Stimulated activated memory B cell treated with anti-CD40 and anti-IgM and Interleukin-4, amounts not matched to agents 10 μg/mL and 1 μg/mL and 100 μg/mL, for 72 hours (primary cell): ENCODE measurements around the gene MAPK8IP1.

ENCODE experiments used
- ATAC-seq: fragments of 150-1000 bp; cut with Tn5 transposase; 2 replicates; pipeline ENCODE4 v1.10.0; 2021
- H3K27ac Mint-ChIP-seq: one replicate; pipeline ENCODE4 v1.8.0; 2022; ENCODE audit warnings: mild to moderate bottlenecking, mixed read lengths
- H3K27me3 Mint-ChIP-seq: one replicate; pipeline ENCODE4 v1.8.0; 2022; ENCODE audit warnings: mixed read lengths
- H3K36me3 Mint-ChIP-seq: one replicate; pipeline ENCODE4 v1.8.0; 2022; ENCODE audit warnings: mixed read lengths
- H3K4me1 Mint-ChIP-seq: one replicate; pipeline ENCODE4 v1.8.0; 2022; ENCODE audit warnings: mixed read lengths
- H3K4me3 Mint-ChIP-seq: one replicate; pipeline ENCODE4 v1.8.0; 2022; ENCODE audit warnings: mild to moderate bottlenecking, moderate library complexity, mixed read lengths
- H3K9me3 Mint-ChIP-seq: one replicate; pipeline ENCODE4 v1.8.0; 2022; ENCODE audit warnings: mixed read lengths

MAPK8IP1 gene

DNA sequence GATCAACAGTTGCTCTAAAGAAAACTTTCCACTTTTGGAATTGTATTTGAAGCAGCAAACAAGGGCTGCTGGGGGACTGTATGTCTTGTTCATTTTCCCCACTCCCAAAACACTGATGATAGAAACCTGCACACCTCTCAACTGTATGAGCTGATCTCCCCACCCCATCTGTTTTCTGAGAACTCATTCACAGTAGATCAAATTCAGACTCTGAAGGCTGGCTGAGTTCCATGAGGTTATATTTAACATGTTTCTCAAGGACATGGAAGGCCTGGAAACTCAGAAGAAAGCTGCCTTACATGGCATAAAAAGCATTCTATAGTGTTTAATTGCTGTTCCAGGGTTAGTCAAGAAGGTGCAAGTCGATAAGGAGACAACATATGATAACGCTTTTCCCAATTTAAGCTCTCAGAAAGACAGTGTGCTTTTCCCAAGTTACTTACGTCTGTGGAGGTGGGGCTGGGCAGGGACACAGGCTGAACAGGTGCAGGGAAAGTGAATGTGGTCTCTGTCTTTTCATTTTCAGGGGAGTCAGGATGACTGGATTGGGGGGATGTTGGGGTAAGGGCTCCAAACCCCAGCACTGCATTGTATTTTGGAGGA lies 60.0 kb downstream of the MAPK8IP1 start:
- Mint-ChIP-seq H3K9me3 (no peaks in the 10 kb centered on the region), H3K4me1 (peaks cover 5% of the 10 kb centered on the region), H3K27me3 (no peaks in the 10 kb centered on the region), H3K36me3 (peaks cover 53% of the 10 kb centered on the region), H3K27ac (no peak overlapping the region), H3K4me3 (no peak overlapping the region)
- no peak for ATAC-seq

DNA sequence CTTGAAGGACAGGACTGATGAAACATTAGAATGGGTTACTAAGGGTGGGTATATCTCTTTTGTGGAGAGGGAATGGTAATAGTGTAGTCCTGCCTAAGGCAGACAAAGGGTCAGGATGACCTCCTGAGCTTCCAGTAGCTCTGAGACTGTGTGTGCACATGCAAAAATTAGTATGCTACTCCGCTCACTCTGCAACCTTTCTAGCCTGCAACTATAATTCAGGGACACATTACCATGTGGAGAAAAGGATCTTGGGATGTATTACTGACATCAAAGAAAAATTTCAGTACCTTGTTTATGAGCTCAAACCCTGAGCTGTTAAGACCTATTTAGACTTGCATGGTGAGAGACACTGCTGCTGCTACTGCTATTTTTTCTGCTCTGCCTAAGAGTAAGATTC lies 62.4 kb downstream of the MAPK8IP1 start:
- Mint-ChIP-seq H3K27ac (no peak overlapping the region), H3K27me3 (no peaks in the 10 kb centered on the region), H3K4me1 (no peaks in the 10 kb centered on the region), H3K9me3 (no peaks in the 10 kb centered on the region), H3K36me3 (peaks cover 44% of the 10 kb centered on the region), H3K4me3 (no peak overlapping the region)
- ATAC-seq: no peak

DNA sequence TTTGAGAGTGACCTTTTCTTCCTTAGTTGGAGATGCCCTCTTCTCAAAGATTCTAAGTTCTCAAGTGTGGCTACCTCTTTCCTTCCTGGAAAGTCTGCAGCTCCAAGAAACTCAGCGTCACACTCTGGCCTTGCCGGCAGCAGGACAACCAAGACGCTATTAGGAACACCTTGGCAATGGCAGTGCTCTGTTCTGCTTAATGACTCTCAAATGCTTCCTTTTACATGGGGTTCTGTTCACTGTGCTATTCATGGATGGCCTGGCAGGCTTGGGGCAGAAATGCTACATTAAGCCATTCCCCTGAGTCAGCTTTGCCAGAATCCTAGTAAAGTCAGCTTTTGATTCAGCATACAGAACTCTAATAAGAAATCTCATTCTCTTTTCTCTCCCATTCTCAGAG lies 62.9 kb downstream of the MAPK8IP1 start:
- no peak for ATAC-seq
- no peaks in the 10 kb centered on the region for H3K27me3 Mint-ChIP-seq
- H3K36me3 Mint-ChIP-seq: peaks cover 40% of the 10 kb centered on the region
- H3K27ac Mint-ChIP-seq: no peak overlapping the region
- H3K4me3 Mint-ChIP-seq: no peak overlapping the region
- H3K4me1 Mint-ChIP-seq: no peaks in the 10 kb centered on the region
- H3K9me3 Mint-ChIP-seq: no peaks in the 10 kb centered on the region

DNA sequence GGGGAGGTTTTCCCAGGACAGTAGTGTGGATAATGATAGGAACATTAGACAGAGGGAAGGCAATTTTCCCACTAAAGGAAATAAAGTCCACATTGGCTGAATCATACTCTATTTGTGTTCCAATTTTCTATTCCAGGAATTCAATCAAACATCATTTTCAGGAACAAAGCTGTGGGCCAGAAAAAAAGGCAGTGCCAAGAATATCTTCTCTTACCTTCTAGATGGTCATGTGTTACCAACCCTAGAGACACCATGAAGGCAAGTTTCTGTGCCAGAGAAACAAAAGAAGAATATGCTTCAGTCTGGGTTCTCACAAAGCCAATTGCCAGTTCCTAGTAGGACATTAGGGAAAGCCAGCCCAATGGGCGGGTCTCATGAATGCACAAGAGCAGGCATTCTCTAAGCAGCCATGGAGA lies 64.5 kb downstream of the MAPK8IP1 start:
- ATAC-seq: no peak

More for the DNA sequence above, 64.5 kb downstream of the MAPK8IP1 start:
- Mint-ChIP-seq H3K9me3 (no peaks in the 10 kb centered on the region), H3K27me3 (no peaks in the 10 kb centered on the region), H3K36me3 (peaks cover 35% of the 10 kb centered on the region), H3K4me3 (no peak overlapping the region), H3K4me1 (no peaks in the 10 kb centered on the region), H3K27ac (no peak overlapping the region)
